ENCODE data around the gene FAM174C.

DNA sequence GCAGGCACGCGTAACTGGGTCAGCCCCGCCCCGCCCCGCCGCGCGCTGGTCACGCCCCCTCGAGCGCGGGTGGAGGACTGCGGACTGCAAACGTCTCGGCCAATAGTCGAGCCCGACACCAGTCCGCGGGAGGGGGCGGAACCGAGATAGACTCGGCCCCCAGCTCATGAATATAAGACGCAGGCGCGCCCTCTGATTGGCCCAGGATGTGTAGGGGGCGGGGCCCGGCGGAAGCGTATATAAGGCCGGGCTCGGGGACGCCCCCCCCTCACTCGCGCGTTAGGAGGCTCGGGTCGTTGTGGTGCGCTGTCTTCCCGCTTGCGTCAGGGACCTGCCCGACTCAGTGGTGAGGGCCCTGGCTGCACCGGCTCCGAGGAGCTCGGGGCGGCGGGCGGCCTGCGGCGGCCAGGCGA is 6.3 kb upstream of the FAM174C start, which contains the start of gene CIRBP:
- TF ChIP-seq, protein P1, sequence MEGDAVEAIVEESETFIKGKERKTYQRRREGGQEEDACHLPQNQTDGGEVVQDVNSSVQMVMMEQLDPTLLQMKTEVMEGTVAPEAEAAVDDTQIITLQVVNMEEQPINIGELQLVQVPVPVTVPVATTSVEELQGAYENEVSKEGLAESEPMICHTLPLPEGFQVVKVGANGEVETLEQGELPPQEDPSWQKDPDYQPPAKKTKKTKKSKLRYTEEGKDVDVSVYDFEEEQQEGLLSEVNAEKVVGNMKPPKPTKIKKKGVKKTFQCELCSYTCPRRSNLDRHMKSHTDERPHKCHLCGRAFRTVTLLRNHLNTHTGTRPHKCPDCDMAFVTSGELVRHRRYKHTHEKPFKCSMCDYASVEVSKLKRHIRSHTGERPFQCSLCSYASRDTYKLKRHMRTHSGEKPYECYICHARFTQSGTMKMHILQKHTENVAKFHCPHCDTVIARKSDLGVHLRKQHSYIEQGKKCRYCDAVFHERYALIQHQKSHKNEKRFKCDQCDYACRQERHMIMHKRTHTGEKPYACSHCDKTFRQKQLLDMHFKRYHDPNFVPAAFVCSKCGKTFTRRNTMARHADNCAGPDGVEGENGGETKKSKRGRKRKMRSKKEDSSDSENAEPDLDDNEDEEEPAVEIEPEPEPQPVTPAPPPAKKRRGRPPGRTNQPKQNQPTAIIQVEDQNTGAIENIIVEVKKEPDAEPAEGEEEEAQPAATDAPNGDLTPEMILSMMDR (IDR thresholded peaks at IDR 0.05 in 2 of 3, conservative IDR thresholded peaks at IDR 0.05 in 1 of 3; ENCODE audit: borderline replicate concordance in 1 of 3, insufficient read depth in 1 of 3, low read depth in 2 of 3, low read length in 2 of 3): no peak
- TF ChIP-seq, protein P2, sequence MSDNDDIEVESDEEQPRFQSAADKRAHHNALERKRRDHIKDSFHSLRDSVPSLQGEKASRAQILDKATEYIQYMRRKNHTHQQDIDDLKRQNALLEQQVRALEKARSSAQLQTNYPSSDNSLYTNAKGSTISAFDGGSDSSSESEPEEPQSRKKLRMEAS (IDR thresholded peaks at IDR 0.05): no peak
- TF ChIP-seq EZH2phosphoT487 (IDR thresholded peaks at IDR 0.05; ENCODE audit: borderline replicate concordance) (no peak), RAD21 (IDR thresholded peaks at IDR 0.05; ENCODE audit: low read depth) (no peak), POLR2A (IDR thresholded peaks at IDR 0.05; ENCODE audit: borderline replicate concordance, extremely low read depth, insufficient read depth, insufficient read length) (peak; percentile 97), EGR1 (IDR thresholded peaks at IDR 0.05; ENCODE audit: low read depth) (no peak), EZH2 (IDR thresholded peaks at IDR 0.05) (no peak), ZFX (IDR thresholded peaks at IDR 0.05) (no peak; the same call in 1 of the 2 replicates)
- TF ChIP-seq, protein P3, sequence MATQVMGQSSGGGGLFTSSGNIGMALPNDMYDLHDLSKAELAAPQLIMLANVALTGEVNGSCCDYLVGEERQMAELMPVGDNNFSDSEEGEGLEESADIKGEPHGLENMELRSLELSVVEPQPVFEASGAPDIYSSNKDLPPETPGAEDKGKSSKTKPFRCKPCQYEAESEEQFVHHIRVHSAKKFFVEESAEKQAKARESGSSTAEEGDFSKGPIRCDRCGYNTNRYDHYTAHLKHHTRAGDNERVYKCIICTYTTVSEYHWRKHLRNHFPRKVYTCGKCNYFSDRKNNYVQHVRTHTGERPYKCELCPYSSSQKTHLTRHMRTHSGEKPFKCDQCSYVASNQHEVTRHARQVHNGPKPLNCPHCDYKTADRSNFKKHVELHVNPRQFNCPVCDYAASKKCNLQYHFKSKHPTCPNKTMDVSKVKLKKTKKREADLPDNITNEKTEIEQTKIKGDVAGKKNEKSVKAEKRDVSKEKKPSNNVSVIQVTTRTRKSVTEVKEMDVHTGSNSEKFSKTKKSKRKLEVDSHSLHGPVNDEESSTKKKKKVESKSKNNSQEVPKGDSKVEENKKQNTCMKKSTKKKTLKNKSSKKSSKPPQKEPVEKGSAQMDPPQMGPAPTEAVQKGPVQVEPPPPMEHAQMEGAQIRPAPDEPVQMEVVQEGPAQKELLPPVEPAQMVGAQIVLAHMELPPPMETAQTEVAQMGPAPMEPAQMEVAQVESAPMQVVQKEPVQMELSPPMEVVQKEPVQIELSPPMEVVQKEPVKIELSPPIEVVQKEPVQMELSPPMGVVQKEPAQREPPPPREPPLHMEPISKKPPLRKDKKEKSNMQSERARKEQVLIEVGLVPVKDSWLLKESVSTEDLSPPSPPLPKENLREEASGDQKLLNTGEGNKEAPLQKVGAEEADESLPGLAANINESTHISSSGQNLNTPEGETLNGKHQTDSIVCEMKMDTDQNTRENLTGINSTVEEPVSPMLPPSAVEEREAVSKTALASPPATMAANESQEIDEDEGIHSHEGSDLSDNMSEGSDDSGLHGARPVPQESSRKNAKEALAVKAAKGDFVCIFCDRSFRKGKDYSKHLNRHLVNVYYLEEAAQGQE (IDR thresholded peaks at IDR 0.05; ENCODE audit: low read depth): no peak
- TF ChIP-seq, protein P4, sequence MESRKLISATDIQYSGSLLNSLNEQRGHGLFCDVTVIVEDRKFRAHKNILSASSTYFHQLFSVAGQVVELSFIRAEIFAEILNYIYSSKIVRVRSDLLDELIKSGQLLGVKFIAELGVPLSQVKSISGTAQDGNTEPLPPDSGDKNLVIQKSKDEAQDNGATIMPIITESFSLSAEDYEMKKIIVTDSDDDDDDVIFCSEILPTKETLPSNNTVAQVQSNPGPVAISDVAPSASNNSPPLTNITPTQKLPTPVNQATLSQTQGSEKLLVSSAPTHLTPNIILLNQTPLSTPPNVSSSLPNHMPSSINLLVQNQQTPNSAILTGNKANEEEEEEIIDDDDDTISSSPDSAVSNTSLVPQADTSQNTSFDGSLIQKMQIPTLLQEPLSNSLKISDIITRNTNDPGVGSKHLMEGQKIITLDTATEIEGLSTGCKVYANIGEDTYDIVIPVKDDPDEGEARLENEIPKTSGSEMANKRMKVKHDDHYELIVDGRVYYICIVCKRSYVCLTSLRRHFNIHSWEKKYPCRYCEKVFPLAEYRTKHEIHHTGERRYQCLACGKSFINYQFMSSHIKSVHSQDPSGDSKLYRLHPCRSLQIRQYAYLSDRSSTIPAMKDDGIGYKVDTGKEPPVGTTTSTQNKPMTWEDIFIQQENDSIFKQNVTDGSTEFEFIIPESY (IDR thresholded peaks at IDR 0.05; ENCODE audit: extremely low read depth, insufficient replicate concordance, low read length): no peak
